SK-N-DZ (cell line): Measurements from ENCODE around the gene ZNF512B.
"Not testable (repeated sequence)": the region's sequence is repeated elsewhere in the genome, so short reads cannot be mapped to it uniquely, and the experiment has no call there.

ENCODE experiments used
- DNase-seq: peaks from one replicate; pipeline ENCODE4 v3.0.0-alpha.2; 2015; ENCODE audit warnings: low spot score
- small RNA-seq, 2 experiments: library from RNA; depleted of rRNA; stranded (forward); fragments of <200 nt; gene quantifications; one replicate each; pipeline ENCODE3, GENCODE V24; 2014

Gene ZNF512B

GRCh38 chr20:63932606-63933160 is 37.0 kb downstream of the ZNF512B start:
- DNase-seq, result no peak

- no peak for DNase-seq
Observed at GRCh38 chr20:63931735-63932134, 38.0 kb downstream of the ZNF512B start.

GRCh38 chr20:63930971-63931553 is 38.7 kb downstream of the ZNF512B start:
- no peak for DNase-seq

GRCh38 chr20:63929473-63929883 is 40.3 kb downstream of the ZNF512B start:
- not testable (repeated sequence) for DNase-seq

- no peak for DNase-seq
Observed at GRCh38 chr20:63929071-63929470, 40.7 kb downstream of the ZNF512B start.

GRCh38 chr20:63926298-63926697 is 43.4 kb downstream of the ZNF512B start:
- DNase-seq, result no peak

GRCh38 chr20:63924241-63924640 is 45.5 kb downstream of the ZNF512B start:
- DNase-seq, result no peak

GRCh38 chr20:63923651-63924050 is 46.1 kb downstream of the ZNF512B start:
- DNase-seq, result no peak

GRCh38 chr20:63920226-63920625 is 49.5 kb downstream of the ZNF512B start:
- DNase-seq, result no peak

GRCh38 chr20:63919130-63919529 is 50.6 kb downstream of the ZNF512B start:
- no peak for DNase-seq

GRCh38 chr20:63917811-63918210 is 51.9 kb downstream of the ZNF512B start:
- no peak for DNase-seq

- not testable (repeated sequence) for DNase-seq
Observed at GRCh38 chr20:63916371-63916939, 53.3 kb downstream of the ZNF512B start.

GRCh38 chr20:63915471-63915870 is 54.3 kb downstream of the ZNF512B start:
- no peak for DNase-seq

GRCh38 chr20:63913768-63914167 is 56.0 kb downstream of the ZNF512B start:
- DNase-seq, result no peak

GRCh38 chr20:63911176-63911575 is 58.6 kb downstream of the ZNF512B start:
- no peak for DNase-seq

- DNase-seq, result no peak
Observed at GRCh38 chr20:63908008-63908682, 61.6 kb downstream of the ZNF512B start.

Small RNA genes within 50 kb of the gene (small RNA-seq; reads per million reads assigned to genes)
- gene MIR647 (0 to 0.03 reads per million in 2 experiments), gene MIR941-2 (0 reads per million in 2 experiments), gene MIR941-4 (0 reads per million in 2 experiments), gene MIR941-5 (0.03 to 0.04 reads per million in 2 experiments), gene RNU1-134P (0.16 to 1.1 reads per million in 2 experiments)
